Esophagus muscularis mucosa (tissue), 3 donors: Measurements from ENCODE around the gene GP1BB.

Experiments used
- POLR2A ChIP-seq: fragments of 450-650 bp; IDR thresholded peaks from one replicate; pipeline ENCODE4 v1.6.1; 2017; ENCODE audit warnings: antibody characterized with exemption, moderate library complexity, mild to moderate bottlenecking, low read depth
- TF ChIP-seq, protein P1 (sequence below), 3 experiments: fragments of 200-600 bp in 2 of 3; fragments of 450-650 bp in 1 of 3; sonication (generic) in 2 of 3; IDR thresholded peaks; one replicate each; pipeline ENCODE4 v1.5.1; 2017 to 2019; ENCODE audit warnings: antibody characterized with exemption in 3 of 3, mild to moderate bottlenecking in 2 of 3, moderate library complexity in 1 of 3

DNA sequence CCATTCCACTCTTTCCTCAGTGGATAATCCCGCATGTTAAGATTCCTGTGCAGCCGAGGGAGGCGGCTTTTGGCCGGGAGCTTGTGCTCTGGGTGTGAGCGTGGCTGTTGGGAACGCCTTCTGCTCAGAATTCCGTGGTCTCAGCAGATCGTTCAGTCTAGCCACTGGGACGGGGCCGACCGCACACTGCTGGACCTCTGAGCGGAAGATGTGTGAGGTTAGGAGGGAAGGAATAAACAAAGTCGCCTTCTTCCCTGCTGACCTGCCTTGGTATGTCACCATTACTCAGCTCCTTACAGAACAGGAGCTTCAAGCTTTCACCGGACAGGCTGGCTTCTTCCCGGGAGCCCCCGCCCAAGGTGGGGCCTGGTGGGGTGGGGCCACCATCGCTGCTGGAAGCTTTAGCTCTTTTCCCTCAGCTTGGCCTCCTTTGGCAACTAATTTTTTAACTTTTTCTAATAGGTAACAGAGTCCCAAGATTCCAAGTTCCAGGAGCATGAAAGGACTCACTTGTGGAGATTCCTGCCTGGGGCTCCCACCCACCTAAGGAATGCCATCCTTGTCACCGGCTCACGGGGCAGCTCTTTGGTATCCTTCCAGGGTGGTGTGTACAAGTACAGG, 31.5 kb upstream of the GP1BB start:
- TF ChIP-seq POLR2A: no peak
- TF ChIP-seq, protein P1, sequence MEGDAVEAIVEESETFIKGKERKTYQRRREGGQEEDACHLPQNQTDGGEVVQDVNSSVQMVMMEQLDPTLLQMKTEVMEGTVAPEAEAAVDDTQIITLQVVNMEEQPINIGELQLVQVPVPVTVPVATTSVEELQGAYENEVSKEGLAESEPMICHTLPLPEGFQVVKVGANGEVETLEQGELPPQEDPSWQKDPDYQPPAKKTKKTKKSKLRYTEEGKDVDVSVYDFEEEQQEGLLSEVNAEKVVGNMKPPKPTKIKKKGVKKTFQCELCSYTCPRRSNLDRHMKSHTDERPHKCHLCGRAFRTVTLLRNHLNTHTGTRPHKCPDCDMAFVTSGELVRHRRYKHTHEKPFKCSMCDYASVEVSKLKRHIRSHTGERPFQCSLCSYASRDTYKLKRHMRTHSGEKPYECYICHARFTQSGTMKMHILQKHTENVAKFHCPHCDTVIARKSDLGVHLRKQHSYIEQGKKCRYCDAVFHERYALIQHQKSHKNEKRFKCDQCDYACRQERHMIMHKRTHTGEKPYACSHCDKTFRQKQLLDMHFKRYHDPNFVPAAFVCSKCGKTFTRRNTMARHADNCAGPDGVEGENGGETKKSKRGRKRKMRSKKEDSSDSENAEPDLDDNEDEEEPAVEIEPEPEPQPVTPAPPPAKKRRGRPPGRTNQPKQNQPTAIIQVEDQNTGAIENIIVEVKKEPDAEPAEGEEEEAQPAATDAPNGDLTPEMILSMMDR (IDR thresholded peaks at IDR 0.05): no peak
